Kidney epithelial cell (primary cell): ENCODE measurements around the gene PNPLA2. TPM values are rescaled to one million over a fixed set of nuclear protein-coding genes. Genes with fewer than 3 reads are reported as not detected.

Source experiments
- DNase-seq: peaks from one replicate; pipeline ENCODE4 v3.0.0-alpha.2; 2010; ENCODE audit warnings: low read depth
- H3K27me3 ChIP-seq: 2 replicates; pipeline ENCODE4 v1.6.0; 2011; ENCODE audit warnings: low read length; ENCODE audit not compliant: control insufficient read depth, insufficient read depth
- H3K36me3 ChIP-seq: 2 replicates; pipeline ENCODE4 v1.5.1; 2011; ENCODE audit warnings: low read length; ENCODE audit not compliant: control insufficient read depth, insufficient read depth
- H3K4me3 ChIP-seq: 2 replicates; pipeline ENCODE4 v1.5.1; 2011; ENCODE audit warnings: low read depth, mild to moderate bottlenecking, control low read depth, low read length
- CTCF ChIP-seq: IDR thresholded peaks from 2 replicates; pipeline ENCODE4 v1.5.1; 2011; ENCODE audit warnings: mild to moderate bottlenecking, moderate library complexity, low read length, control low read depth, inconsistent platforms; ENCODE audit not compliant: insufficient read depth, poor library complexity, severe bottlenecking
- total RNA-seq: library from RNA; depleted of rRNA; stranded (reverse); fragments of >200 nt; gene quantifications from 2 replicates; pipeline ENCODE4 v1.2.3, GENCODE V29; 2015

The PNPLA2 gene
- total RNA-seq, 1 donor from 2014 or later = 27.5 TPM

GRCh38 chr11:859394-860131 is 40.8 kb downstream of the PNPLA2 start:
- no peak for TF ChIP-seq CTCF
- H3K4me3 ChIP-seq = peak overlapping the region; percentile 3
- DNase-seq = no peak

GRCh38 chr11:860234-861104 is 41.8 kb downstream of the PNPLA2 start:
- Histone ChIP-seq H3K36me3 (no peaks in the 10 kb centered on the region), H3K4me3 (no peak overlapping the region), H3K27me3 (no peaks in the 10 kb centered on the region)
- no peak for TF ChIP-seq CTCF
- no peak for DNase-seq

More at GRCh38 chr11:859394-860131, 40.8 kb downstream of the PNPLA2 start:
- no peaks in the 10 kb centered on the region for H3K27me3 ChIP-seq
- H3K36me3 ChIP-seq = no peaks in the 10 kb centered on the region

- Histone ChIP-seq H3K4me3 (no peak overlapping the region), H3K36me3 (no peaks in the 10 kb centered on the region), H3K27me3 (no peaks in the 10 kb centered on the region)
- no peak for TF ChIP-seq CTCF
- DNase-seq = no peak
These were observed 42.4 kb downstream of the PNPLA2 start for GRCh38 chr11:861105-861479.

- no peak for TF ChIP-seq CTCF
- no peak overlapping the region for H3K4me3 ChIP-seq
- H3K27me3 ChIP-seq = no peaks in the 10 kb centered on the region
- no peaks in the 10 kb centered on the region for H3K36me3 ChIP-seq
- DNase-seq = no peak
These were observed 43.5 kb downstream of the PNPLA2 start for GRCh38 chr11:862081-862661.

GRCh38 chr11:862696-863022 is 43.9 kb downstream of the PNPLA2 start:
- H3K27me3 ChIP-seq = no peaks in the 10 kb centered on the region
- no peak for TF ChIP-seq CTCF
- H3K36me3 ChIP-seq = no peaks in the 10 kb centered on the region
- no peak overlapping the region for H3K4me3 ChIP-seq
- DNase-seq = no peak
